CD4-positive, alpha-beta T cell (primary cell): ENCODE measurements around the gene WDR54. TPM values are rescaled to one million over a fixed set of nuclear protein-coding genes. Genes with fewer than 3 reads are reported as not detected.

Source experiments
- ATAC-seq: fragments of 200-7000 bp; cut with Tn5 transposase; one replicate; pipeline ENCODE4 v1.10.0; 2022; ENCODE audit warnings: mild to moderate bottlenecking; ENCODE audit not compliant: poor library complexity
- CTCF ChIA-PET: fragments of 350-600 bp; sonication (Branson Sonifier 250); formaldehyde crosslinking; loops from one replicate; lab custom pipeline; 2021; ENCODE audit warnings: antibody characterized with exemption, inconsistent platforms; lab: Charles Lee
- POLR2A ChIA-PET: fragments of 350-600 bp; sonication (Branson Sonifier 250); formaldehyde crosslinking; loops from one replicate; lab custom pipeline; 2021; ENCODE audit warnings: antibody characterized with exemption, inconsistent platforms; lab: Charles Lee
- DNase-seq, 14 experiments: peaks; one replicate each; pipeline ENCODE4 v3.0.0-alpha.2; 2013 to 2020; ENCODE audit warnings: mixed read lengths in 2 of 14
- H3K27ac ChIP-seq, 2 donors: one replicate each; pipeline versions ENCODE4 v1.5.1 to v1.7.0; 2013; ENCODE audit warnings: low read length in 2 of 2, low read depth in 1 of 2, mild to moderate bottlenecking in 1 of 2
- H3K27me3 ChIP-seq, 2 experiments: 1 replicate in 1 of 2; 2 replicates in 1 of 2; pipeline versions ENCODE4 v1.6.1 to v1.7.0; 2013; ENCODE audit warnings: low read length in 2 of 2, control low read depth in 1 of 2, mild to moderate bottlenecking in 1 of 2, moderate library complexity in 1 of 2; ENCODE audit not compliant: insufficient read depth in 2 of 2, control insufficient read depth in 1 of 2
- H3K36me3 ChIP-seq: one replicate; pipeline ENCODE4 v1.6.1; 2013; ENCODE audit warnings: low read length, control low read depth; ENCODE audit not compliant: insufficient read depth
- H3K4me1 ChIP-seq: one replicate; pipeline ENCODE4 v1.6.1; 2013; ENCODE audit warnings: low read length, control low read depth; ENCODE audit not compliant: insufficient read depth
- H3K4me3 ChIP-seq: one replicate; pipeline ENCODE4 v1.5.1; 2013; ENCODE audit warnings: mild to moderate bottlenecking, low read length, moderate library complexity
- H3K9me3 ChIP-seq, 2 experiments: 1 replicate in 1 of 2; 2 replicates in 1 of 2; pipeline versions ENCODE4 v1.6.1 to v1.7.0; 2013; ENCODE audit warnings: low read length in 2 of 2, mild to moderate bottlenecking in 2 of 2, control low read depth in 1 of 2, moderate library complexity in 1 of 2; ENCODE audit not compliant: control insufficient read depth in 1 of 2, insufficient read depth in 1 of 2
- H3K27ac Mint-ChIP-seq: one replicate; pipeline ENCODE4 v1.8.0; 2020; ENCODE audit warnings: mixed read lengths
- H3K27me3 Mint-ChIP-seq: one replicate; pipeline ENCODE4 v1.8.0; 2021; ENCODE audit warnings: mixed read lengths
- H3K36me3 Mint-ChIP-seq: one replicate; pipeline ENCODE4 v1.8.0; 2021; ENCODE audit warnings: low read depth, mixed read lengths
- H3K4me1 Mint-ChIP-seq: one replicate; pipeline ENCODE4 v1.8.0; 2021; ENCODE audit warnings: low read depth, mixed read lengths
- H3K4me3 Mint-ChIP-seq: one replicate; pipeline ENCODE4 v1.8.0; 2020; ENCODE audit warnings: mild to moderate bottlenecking, mixed read lengths
- H3K9me3 Mint-ChIP-seq: one replicate; pipeline ENCODE4 v1.8.0; 2020; ENCODE audit warnings: mixed read lengths
- CTCF ChIP-seq: fragments of 200-600 bp; IDR thresholded peaks from one replicate; pipeline ENCODE4 v1.8.0; 2022; ENCODE audit warnings: antibody characterized with exemption, mild to moderate bottlenecking
- intact Hi-C, 2 experiments: fragments of 100-400 bp; cut with DNase I in 1 of 2; cut with micrococcal nuclease in 1 of 2; formaldehyde crosslinking; loops; one replicate each; pipeline versions ENCODE4 v1.15.1 to v1.9.0; 2023 to 2025; cut with DNase I, micrococcal nuclease
- total RNA-seq, 174 experiments: library from RNA in 2 of 174; stranded (reverse) in 2 of 174; gene quantifications; one replicate each; pipeline ENCODE4 v1.2.3 and lab custom pipeline; 2021 to 2026

Gene WDR54
- total RNA-seq, 2 experiments from 2014 or later: 21.7 to 25.1 TPM

GRCh38 chr2:74414441-74414840 is 7.1 kb upstream of the WDR54 start:
- ATAC-seq (no peak), DNase-seq (no peak)
- Histone ChIP-seq H3K27me3 (peaks cover 0 to 16% of the 10 kb centered on the region in 2 experiments), H3K27ac (no peak overlapping the region), H3K4me3 (peak overlapping the region; percentile 49), H3K36me3 (no peaks in the 10 kb centered on the region), H3K9me3 (peaks cover 0 to 11% of the 10 kb centered on the region in 2 experiments), H3K4me1 (peaks cover 25% of the 10 kb centered on the region)
- H3K4me1 Mint-ChIP-seq: peaks cover 30% of the 10 kb centered on the region
- ChIA-PET CTCF (no interaction called here), POLR2A (interaction anchor here (0.5 to 1.3 kb wide), 5 partner anchors 13 to 124 kb away, joined by 3 to 6 read pairs (median 4); partner anchors contain the start of gene WBP1)
- no peaks in the 10 kb centered on the region for H3K9me3 Mint-ChIP-seq
- H3K36me3 Mint-ChIP-seq: no peaks in the 10 kb centered on the region
- intact Hi-C loops: no loop called here
- H3K4me3 Mint-ChIP-seq: peak overlapping the region; percentile 80
- H3K27ac Mint-ChIP-seq: no peak overlapping the region
- no peaks in the 10 kb centered on the region for H3K27me3 Mint-ChIP-seq
- TF ChIP-seq CTCF: no peak

- Mint-ChIP-seq H3K9me3 (no peaks in the 10 kb centered on the region), H3K27ac (peak overlapping the region; percentile 71), H3K4me3 (peak overlapping the region; percentile 84), H3K36me3 (no peaks in the 10 kb centered on the region), H3K4me1 (peaks cover 34% of the 10 kb centered on the region), H3K27me3 (no peaks in the 10 kb centered on the region)
- Histone ChIP-seq H3K36me3 (no peaks in the 10 kb centered on the region), H3K4me3 (peak overlapping the region; percentile 49), H3K27me3 (peaks cover 0 to 16% of the 10 kb centered on the region in 2 experiments), H3K9me3 (peaks cover 0 to 11% of the 10 kb centered on the region in 2 experiments), H3K4me1 (peaks cover 25% of the 10 kb centered on the region), H3K27ac (no peak overlapping the region)
- no peak for TF ChIP-seq CTCF
- CTCF ChIA-PET: no interaction called here
- ATAC-seq (peak; percentile 30), DNase-seq (peak in 6 of 14 experiments; percentile 17 to 48 (median 38))
- POLR2A ChIA-PET: interaction anchor here (0.9 to 1.9 kb wide), 5 partner anchors 24 to 209 kb away, joined by 3 to 13 read pairs (median 6); partner anchors contain the start of genes INO80B, MRPL53 and WBP1
- intact Hi-C loops: no loop called here
These were observed 6.4 kb upstream of the WDR54 start for GRCh38 chr2:74414881-74415761.

GRCh38 chr2:74415762-74416395 is 5.7 kb upstream of the WDR54 start:
- POLR2A ChIA-PET: interaction anchor here (0.8 to 1.9 kb wide), 6 partner anchors 24 to 217 kb away, joined by 3 to 13 read pairs (median 6); partner anchors contain the start of genes INO80B, MRPL53 and WBP1
- H3K4me1 ChIP-seq: peaks cover 32% of the 10 kb centered on the region
- H3K27me3 Mint-ChIP-seq: no peaks in the 10 kb centered on the region
- CTCF ChIA-PET: no interaction called here
- no peaks in the 10 kb centered on the region for H3K9me3 Mint-ChIP-seq
- peaks cover 40% of the 10 kb centered on the region for H3K4me1 Mint-ChIP-seq
- no peaks in the 10 kb centered on the region for H3K36me3 ChIP-seq
- ATAC-seq: peak; percentile 18
- peak in 2 of 14 experiments; percentile 8 to 11 for DNase-seq
- no peaks in the 10 kb centered on the region for H3K36me3 Mint-ChIP-seq
- H3K27ac Mint-ChIP-seq: peak overlapping the region; percentile 71
- peak overlapping the region; percentile 84 for H3K4me3 Mint-ChIP-seq
- peaks cover 0 to 16% of the 10 kb centered on the region in 2 experiments for H3K27me3 ChIP-seq
- H3K4me3 ChIP-seq: peak overlapping the region; percentile 49
- peaks cover 0 to 11% of the 10 kb centered on the region in 2 experiments for H3K9me3 ChIP-seq
- TF ChIP-seq CTCF: no peak
- intact Hi-C loops: loop anchor here in 1 of 2 experiments (1.0 kb wide), 1 partner anchor 25 kb away; the partner anchor contains the start of gene RTKN
- peak overlapping the region in 1 of 2 donors; percentile 7 for H3K27ac ChIP-seq
